Keratinocyte (primary cell): ENCODE results near the gene MAST3. TPM values are rescaled to one million over a fixed set of nuclear protein-coding genes. Genes with fewer than 3 reads are reported as not detected.

ENCODE experiments used
- DNase-seq: peaks from one replicate; pipeline ENCODE4 v3.0.0-alpha.2; 2011; ENCODE audit warnings: low read depth, missing footprints, low spot score
- FAIRE-seq: peaks from 2 replicates; lab custom pipeline; 2011; peaks lifted over from hg19 to GRCh38; lab: Jason Lieb, UNC
- H2AFZ ChIP-seq: 2 replicates; pipeline ENCODE4 v1.6.0; 2012; ENCODE audit warnings: low read length, control low read depth, inconsistent platforms; ENCODE audit not compliant: control insufficient read depth
- H3K27ac ChIP-seq: 2 replicates; pipeline ENCODE4 v1.5.1; 2011; ENCODE audit warnings: low read length; ENCODE audit not compliant: control insufficient read depth, insufficient read depth
- H3K27me3 ChIP-seq: 3 replicates; pipeline ENCODE4 v1.6.0; 2011; ENCODE audit warnings: low read length; ENCODE audit not compliant: control insufficient read depth, insufficient read depth; ENCODE audit errors: extremely low read depth
- H3K36me3 ChIP-seq, 2 experiments: 2 replicates in 1 of 2; 3 replicates in 1 of 2; pipeline ENCODE4 v1.5.1; 2011; ENCODE audit warnings: low read length in 2 of 2, mild to moderate bottlenecking in 1 of 2; ENCODE audit not compliant: control insufficient read depth in 2 of 2, insufficient read depth in 2 of 2; ENCODE audit errors: extremely low read depth in 1 of 2
- H3K4me1 ChIP-seq: 3 replicates; pipeline ENCODE4 v1.5.1; 2011; ENCODE audit warnings: low read length; ENCODE audit not compliant: control insufficient read depth, insufficient read depth; ENCODE audit errors: extremely low read depth
- H3K4me2 ChIP-seq: 3 replicates; pipeline ENCODE4 v1.6.0; 2011; ENCODE audit warnings: low read depth, low read length; ENCODE audit not compliant: control insufficient read depth, insufficient read depth; ENCODE audit errors: extremely low read depth
- H3K4me3 ChIP-seq, 3 experiments: fragments of 200-600 bp in 1 of 3; sonication (generic) in 1 of 3; 2 replicates in 2 of 3; 3 replicates in 1 of 3; pipeline ENCODE4 v1.5.1; 2011 to 2016; ENCODE audit warnings: low read length in 3 of 3, mild to moderate bottlenecking in 3 of 3, control low read depth in 2 of 3, inconsistent platforms in 1 of 3, low read depth in 1 of 3, mixed read lengths in 1 of 3, mixed run types in 1 of 3, moderate library complexity in 1 of 3; ENCODE audit not compliant: control insufficient read depth in 2 of 3, insufficient read depth in 2 of 3; ENCODE audit errors: extremely low read depth in 1 of 3
- H3K79me2 ChIP-seq: 2 replicates; pipeline ENCODE4 v1.6.0; 2012; ENCODE audit warnings: low read length; ENCODE audit not compliant: control insufficient read depth, insufficient read depth
- H3K9ac ChIP-seq: 3 replicates; pipeline ENCODE4 v1.6.0; 2011; ENCODE audit warnings: low read length; ENCODE audit not compliant: control insufficient read depth, insufficient read depth; ENCODE audit errors: extremely low read depth
- H3K9me1 ChIP-seq: 3 replicates; pipeline ENCODE4 v1.6.0; 2011; ENCODE audit warnings: low read length; ENCODE audit not compliant: control insufficient read depth, insufficient read depth; ENCODE audit errors: extremely low read depth
- H3K9me3 ChIP-seq: 2 replicates; pipeline ENCODE4 v1.5.1; 2012; ENCODE audit warnings: low read depth, low read length; ENCODE audit not compliant: control insufficient read depth
- H4K20me1 ChIP-seq: 3 replicates; pipeline ENCODE4 v1.6.0; 2011; ENCODE audit warnings: low read length; ENCODE audit not compliant: control insufficient read depth, insufficient read depth; ENCODE audit errors: extremely low read depth
- CTCF ChIP-seq, 3 experiments: IDR thresholded peaks in 1 of 3; conservative IDR thresholded peaks in 1 of 3; optimal IDR thresholded peaks in 1 of 3; 2 replicates in 2 of 3; 3 replicates in 1 of 3; pipeline versions ENCODE3 to v1.5.1; 2011; ENCODE audit warnings: low read length in 3 of 3, mild to moderate bottlenecking in 3 of 3, moderate library complexity in 2 of 3, control low read depth in 1 of 3, inconsistent platforms in 1 of 3; ENCODE audit not compliant: insufficient read depth in 2 of 3; ENCODE audit errors: extremely low read depth in 1 of 3
- EZH2 ChIP-seq: IDR thresholded peaks from one replicate; pipeline ENCODE4 v1.6.1; 2012; ENCODE audit warnings: inconsistent platforms, mild to moderate bottlenecking, low read length, moderate library complexity
- dilution Hi-C: fragments of 300-500 bp; cut with MboI; formaldehyde crosslinking; loops from one replicate; pipeline ENCODE4 v1.7.0; 2020; ENCODE audit warnings: low sequenced_read_pairs; ENCODE audit not compliant: extremely low pct_ligation_motif_present
- polyA plus RNA-seq, 5 experiments: library from polyadenylated mRNA; depleted of rRNA in 3 of 5; stranded (reverse) in 3 of 5; stranded (forward) in 1 of 5; unstranded in 1 of 5; fragments of >200 nt; gene quantifications; 1 replicate in 1 of 5; 2 replicates in 3 of 5; 3 replicates in 1 of 5; pipeline versions ENCODE4 v1.2.1 to v1.2.3, GENCODE V29; 2011 to 2012; ENCODE audit warnings: missing spikeins in 2 of 5, low read depth in 1 of 5, low replicate concordance in 1 of 5

Gene MAST3
- polyA plus RNA-seq, 1 donor (not counting 4 experiments of a cell fraction or from before 2014, with no cell fraction given): 0.73 TPM

- Histone ChIP-seq H3K9me1 (no peaks in the 10 kb centered on the region), H3K27ac (no peak overlapping the region), H3K4me1 (no peaks in the 10 kb centered on the region), H3K9me3 (no peaks in the 10 kb centered on the region), H3K4me2 (no peak overlapping the region), H3K79me2 (no peaks in the 10 kb centered on the region), H3K9ac (no peak overlapping the region), H2AFZ (no peak overlapping the region), H4K20me1 (no peaks in the 10 kb centered on the region), H3K27me3 (no peaks in the 10 kb centered on the region), H3K4me3 (no peak overlapping the region), H3K36me3 (no peaks in the 10 kb centered on the region)
- FAIRE-seq: no peak
- TF ChIP-seq EZH2 (no peak), CTCF (optimal IDR thresholded peaks at IDR 0.05 in 1 of 3, IDR thresholded peaks at IDR 0.05 in 1 of 3, conservative IDR thresholded peaks at IDR 0.05 in 1 of 3; ENCODE audit: extremely low read depth in 1 of 3, insufficient read depth in 2 of 3, low read length in 3 of 3) (no peak)
- no peak for DNase-seq
- dilution Hi-C loops: no loop called here
These were observed 35.5 kb upstream of the MAST3 start for GRCh38 chr19:18062028-18062427.

- Histone ChIP-seq H4K20me1 (no peaks in the 10 kb centered on the region), H3K4me1 (no peaks in the 10 kb centered on the region), H3K9ac (no peak overlapping the region), H3K9me3 (no peaks in the 10 kb centered on the region), H3K36me3 (no peaks in the 10 kb centered on the region), H2AFZ (no peak overlapping the region), H3K27me3 (no peaks in the 10 kb centered on the region), H3K4me3 (no peak overlapping the region), H3K79me2 (no peaks in the 10 kb centered on the region), H3K9me1 (no peaks in the 10 kb centered on the region), H3K27ac (no peak overlapping the region), H3K4me2 (no peak overlapping the region)
- dilution Hi-C loops: no loop called here
- TF ChIP-seq CTCF (optimal IDR thresholded peaks at IDR 0.05 in 1 of 3, IDR thresholded peaks at IDR 0.05 in 1 of 3, conservative IDR thresholded peaks at IDR 0.05 in 1 of 3; ENCODE audit: extremely low read depth in 1 of 3, insufficient read depth in 2 of 3, low read length in 3 of 3) (no peak), EZH2 (no peak)
- DNase-seq: no peak
- no peak for FAIRE-seq
These were observed 34.1 kb upstream of the MAST3 start for GRCh38 chr19:18063463-18063862.
